ENCODE data around the gene AADAT.

Gene AADAT

GRCh38 chr4:170089668-170090351 is at the start of gene AADAT:
AADAT (minus strand) TSS chr4:170089956; CDS start chr4:170089690, 266 bp downstream.
- H3K9ac ChIP-seq (ENCODE audit: low read length in 5 of 5): peak within 1 kb of the TSS; percentile 52 to 73 (median 60)
- H3K4me3 ChIP-seq (ENCODE audit: low read depth in 1 of 5, low read length in 5 of 5): peak within 1 kb of the TSS; percentile 73 to 95 (median 80)
- H3K4me1 ChIP-seq (ENCODE audit: control insufficient read depth in 5 of 5, insufficient read depth in 5 of 5, low read length in 5 of 5): peaks cover 2 to 19% (median 14%) of the 10 kb centered on the region in 5 donors
- H3K9me3 ChIP-seq (ENCODE audit: control insufficient read depth in 5 of 5, low read length in 5 of 5): no peaks in the 10 kb centered on the region
- H3K27ac ChIP-seq (ENCODE audit: low read depth, low read length): peak within 1 kb of the TSS; percentile 11
- H3K36me3 ChIP-seq (ENCODE audit: control insufficient read depth in 5 of 5, insufficient read depth in 5 of 5, low read length in 5 of 5): peaks cover 0 to 3% (median under 1%) of the 10 kb centered on the region in 5 donors
- H3K27me3 ChIP-seq (ENCODE audit: control insufficient read depth in 5 of 5, insufficient read depth in 4 of 5, low read length in 5 of 5): peaks cover 0 to 2% (median 0%) of the 10 kb centered on the region in 5 donors

DNA sequence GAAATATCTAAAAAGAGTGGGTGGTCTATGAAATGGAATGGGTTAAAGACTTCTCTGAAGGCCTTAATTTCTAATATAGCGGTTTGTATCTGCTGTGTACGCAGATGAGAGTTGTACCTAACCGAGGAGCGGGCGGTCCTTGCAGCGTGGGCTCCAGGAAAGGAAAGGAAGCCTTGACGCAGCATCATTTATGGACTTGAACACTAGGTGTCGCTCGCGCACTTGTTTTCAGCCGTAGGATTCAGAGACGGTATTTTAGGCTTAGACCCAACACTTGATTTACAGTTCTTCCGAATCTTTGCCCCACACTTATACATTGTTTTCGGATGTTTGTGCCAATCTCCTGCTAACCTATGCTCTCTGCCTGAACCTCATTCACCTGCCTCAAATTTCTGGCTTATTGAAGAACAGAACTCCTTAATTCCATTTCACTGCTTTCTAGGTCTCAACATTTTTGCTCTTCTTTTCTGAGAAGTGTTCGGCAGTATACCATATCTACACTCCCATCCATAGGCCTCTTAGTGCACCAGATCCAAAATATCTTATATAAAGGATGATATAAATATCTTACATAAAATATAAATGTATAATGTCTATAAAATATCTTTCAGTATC is 48.9 kb upstream of the AADAT start:
- peaks cover 0 to 5% (median 2%) of the 10 kb centered on the region in 5 donors for H3K9me3 ChIP-seq (ENCODE audit: control insufficient read depth in 5 of 5, low read length in 5 of 5)
- H3K27me3 ChIP-seq (ENCODE audit: control insufficient read depth in 5 of 5, insufficient read depth in 4 of 5, low read length in 5 of 5): no peaks in the 10 kb centered on the region
- peaks cover 0 to 2% (median 0%) of the 10 kb centered on the region in 5 donors for H3K4me1 ChIP-seq (ENCODE audit: control insufficient read depth in 5 of 5, insufficient read depth in 5 of 5, low read length in 5 of 5)
- no peak overlapping the region for H3K27ac ChIP-seq (ENCODE audit: low read depth, low read length)
- H3K9ac ChIP-seq (ENCODE audit: low read length in 5 of 5): no peak overlapping the region
- H3K4me3 ChIP-seq (ENCODE audit: low read depth in 1 of 5, low read length in 5 of 5): no peak overlapping the region
- no peaks in the 10 kb centered on the region for H3K36me3 ChIP-seq (ENCODE audit: control insufficient read depth in 5 of 5, insufficient read depth in 5 of 5, low read length in 5 of 5)

- H3K4me1 ChIP-seq (ENCODE audit: control insufficient read depth in 5 of 5, insufficient read depth in 5 of 5, low read length in 5 of 5): peaks cover 0 to 2% (median 0%) of the 10 kb centered on the region in 5 donors
- no peak overlapping the region for H3K9ac ChIP-seq (ENCODE audit: low read length in 5 of 5)
- H3K9me3 ChIP-seq (ENCODE audit: control insufficient read depth in 5 of 5, low read length in 5 of 5): peaks cover 0 to 13% (median 9%) of the 10 kb centered on the region in 5 donors
- H3K4me3 ChIP-seq (ENCODE audit: low read depth in 1 of 5, low read length in 5 of 5): no peak overlapping the region
- no peaks in the 10 kb centered on the region for H3K36me3 ChIP-seq (ENCODE audit: control insufficient read depth in 5 of 5, insufficient read depth in 5 of 5, low read length in 5 of 5)
- H3K27ac ChIP-seq (ENCODE audit: low read depth, low read length): no peak overlapping the region
- no peaks in the 10 kb centered on the region for H3K27me3 ChIP-seq (ENCODE audit: control insufficient read depth in 5 of 5, insufficient read depth in 4 of 5, low read length in 5 of 5)
Observed at GRCh38 chr4:170137927-170138326, 48.2 kb upstream of the AADAT start.

DNA sequence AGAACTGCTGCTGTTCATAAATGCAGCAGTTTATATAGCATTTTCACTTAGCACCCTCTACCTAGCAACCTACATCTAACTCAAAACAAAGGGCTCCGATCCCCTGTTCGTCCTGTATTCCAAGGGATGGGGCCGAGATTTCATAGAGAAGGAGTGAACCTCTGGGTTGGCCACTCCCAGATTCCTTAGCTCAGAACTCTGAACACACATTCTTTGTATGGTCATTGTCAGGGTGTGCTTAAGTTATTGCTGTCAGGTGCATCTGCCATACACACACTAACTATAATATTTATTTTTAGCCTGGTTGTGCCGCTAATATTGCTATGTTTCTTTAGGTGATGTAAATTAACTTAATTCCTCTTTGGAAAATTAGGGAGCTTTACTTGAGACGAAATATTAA is 47.7 kb upstream of the AADAT start:
- no peak overlapping the region for H3K4me3 ChIP-seq (ENCODE audit: low read depth in 1 of 5, low read length in 5 of 5)
- no peak overlapping the region for H3K9ac ChIP-seq (ENCODE audit: low read length in 5 of 5)
- no peak overlapping the region for H3K27ac ChIP-seq (ENCODE audit: low read depth, low read length)
- H3K27me3 ChIP-seq (ENCODE audit: control insufficient read depth in 5 of 5, insufficient read depth in 4 of 5, low read length in 5 of 5): no peaks in the 10 kb centered on the region
- peaks cover 0 to 2% (median 0%) of the 10 kb centered on the region in 5 donors for H3K4me1 ChIP-seq (ENCODE audit: control insufficient read depth in 5 of 5, insufficient read depth in 5 of 5, low read length in 5 of 5)
- H3K36me3 ChIP-seq (ENCODE audit: control insufficient read depth in 5 of 5, insufficient read depth in 5 of 5, low read length in 5 of 5): no peaks in the 10 kb centered on the region
- peaks cover 0 to 17% (median 14%) of the 10 kb centered on the region in 5 donors for H3K9me3 ChIP-seq (ENCODE audit: control insufficient read depth in 5 of 5, low read length in 5 of 5)

DNA sequence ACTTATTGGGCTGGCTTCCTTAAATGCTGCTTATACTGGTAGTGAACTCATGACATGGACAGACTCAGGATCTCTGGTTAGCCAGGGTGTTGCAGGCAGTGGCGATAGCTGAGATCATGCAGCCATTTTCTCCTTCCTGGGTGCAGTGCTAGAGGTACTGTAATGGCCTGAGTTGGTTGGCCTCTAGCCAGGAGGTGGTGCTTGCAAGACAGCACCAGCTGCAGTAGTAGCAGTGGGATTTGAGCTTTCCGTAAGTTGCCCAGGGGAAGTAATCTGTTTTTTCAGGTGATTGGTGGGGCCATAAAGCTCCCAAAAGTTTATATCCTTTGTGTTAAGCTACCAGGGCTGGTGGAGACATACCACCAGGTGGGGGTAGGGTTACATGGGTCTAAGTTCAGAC is 45.1 kb upstream of the AADAT start:
- no peaks in the 10 kb centered on the region for H3K36me3 ChIP-seq (ENCODE audit: control insufficient read depth in 5 of 5, insufficient read depth in 5 of 5, low read length in 5 of 5)
- H3K4me3 ChIP-seq (ENCODE audit: low read depth in 1 of 5, low read length in 5 of 5): no peak overlapping the region
- H3K4me1 ChIP-seq (ENCODE audit: control insufficient read depth in 5 of 5, insufficient read depth in 5 of 5, low read length in 5 of 5): peaks cover 0 to 2% (median 0%) of the 10 kb centered on the region in 5 donors
- H3K9ac ChIP-seq (ENCODE audit: low read length in 5 of 5): no peak overlapping the region
- H3K9me3 ChIP-seq (ENCODE audit: control insufficient read depth in 5 of 5, low read length in 5 of 5): peaks cover 0 to 20% (median 16%) of the 10 kb centered on the region in 5 donors
- no peaks in the 10 kb centered on the region for H3K27me3 ChIP-seq (ENCODE audit: control insufficient read depth in 5 of 5, insufficient read depth in 4 of 5, low read length in 5 of 5)
- H3K27ac ChIP-seq (ENCODE audit: low read depth, low read length): no peak overlapping the region

GRCh38 chr4:170128219-170128804 is 38.6 kb upstream of the AADAT start:
- H3K4me3 ChIP-seq (ENCODE audit: low read depth in 1 of 5, low read length in 5 of 5): no peak overlapping the region
- H3K9ac ChIP-seq (ENCODE audit: low read length in 5 of 5): no peak overlapping the region
- no peak overlapping the region for H3K27ac ChIP-seq (ENCODE audit: low read depth, low read length)
- H3K9me3 ChIP-seq (ENCODE audit: control insufficient read depth in 5 of 5, low read length in 5 of 5): peaks cover 0 to 13% (median 10%) of the 10 kb centered on the region in 5 donors
- no peaks in the 10 kb centered on the region for H3K27me3 ChIP-seq (ENCODE audit: control insufficient read depth in 5 of 5, insufficient read depth in 4 of 5, low read length in 5 of 5)
- no peaks in the 10 kb centered on the region for H3K36me3 ChIP-seq (ENCODE audit: control insufficient read depth in 5 of 5, insufficient read depth in 5 of 5, low read length in 5 of 5)
- no peaks in the 10 kb centered on the region for H3K4me1 ChIP-seq (ENCODE audit: control insufficient read depth in 5 of 5, insufficient read depth in 5 of 5, low read length in 5 of 5)

GRCh38 chr4:170127758-170128157 is 38.0 kb upstream of the AADAT start:
- no peak overlapping the region for H3K27ac ChIP-seq (ENCODE audit: low read depth, low read length)
- H3K4me1 ChIP-seq (ENCODE audit: control insufficient read depth in 5 of 5, insufficient read depth in 5 of 5, low read length in 5 of 5): no peaks in the 10 kb centered on the region
- H3K4me3 ChIP-seq (ENCODE audit: low read depth in 1 of 5, low read length in 5 of 5): no peak overlapping the region
- no peaks in the 10 kb centered on the region for H3K27me3 ChIP-seq (ENCODE audit: control insufficient read depth in 5 of 5, insufficient read depth in 4 of 5, low read length in 5 of 5)
- no peak overlapping the region for H3K9ac ChIP-seq (ENCODE audit: low read length in 5 of 5)
- peaks cover 0 to 7% (median 5%) of the 10 kb centered on the region in 5 donors for H3K9me3 ChIP-seq (ENCODE audit: control insufficient read depth in 5 of 5, low read length in 5 of 5)
- H3K36me3 ChIP-seq (ENCODE audit: control insufficient read depth in 5 of 5, insufficient read depth in 5 of 5, low read length in 5 of 5): no peaks in the 10 kb centered on the region

DNA sequence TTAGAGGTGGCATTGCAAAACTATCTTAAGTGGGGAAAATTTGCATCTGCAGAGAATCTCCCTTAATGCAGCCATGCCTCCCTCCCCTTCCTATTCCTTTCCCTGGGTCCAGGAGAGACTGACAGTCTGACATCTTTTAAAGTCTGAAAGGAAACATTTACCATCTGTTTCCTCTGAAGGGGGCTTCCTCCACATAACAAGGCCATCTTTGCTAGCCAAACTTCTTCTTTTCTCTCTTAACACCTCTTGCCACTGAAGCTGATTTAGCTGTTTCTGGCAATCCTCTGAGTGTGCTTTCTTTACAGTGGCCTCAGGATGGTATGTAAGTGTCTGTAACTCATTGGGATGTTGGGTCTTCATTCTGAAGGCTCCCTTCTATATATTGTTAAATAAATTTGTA is 34.6 kb upstream of the AADAT start:
- H3K9me3 ChIP-seq (ENCODE audit: control insufficient read depth in 5 of 5, low read length in 5 of 5): peaks cover 0 to 3% (median 0%) of the 10 kb centered on the region in 5 donors
- H3K27me3 ChIP-seq (ENCODE audit: control insufficient read depth in 5 of 5, insufficient read depth in 4 of 5, low read length in 5 of 5): no peaks in the 10 kb centered on the region
- no peaks in the 10 kb centered on the region for H3K36me3 ChIP-seq (ENCODE audit: control insufficient read depth in 5 of 5, insufficient read depth in 5 of 5, low read length in 5 of 5)
- H3K9ac ChIP-seq (ENCODE audit: low read length in 5 of 5): no peak overlapping the region
- no peak overlapping the region for H3K4me3 ChIP-seq (ENCODE audit: low read depth in 1 of 5, low read length in 5 of 5)
- no peak overlapping the region for H3K27ac ChIP-seq (ENCODE audit: low read depth, low read length)
- no peaks in the 10 kb centered on the region for H3K4me1 ChIP-seq (ENCODE audit: control insufficient read depth in 5 of 5, insufficient read depth in 5 of 5, low read length in 5 of 5)

- Histone ChIP-seq H3K9ac (ENCODE audit: low read length in 5 of 5) (no peak overlapping the region), H3K27ac (ENCODE audit: low read depth, low read length) (no peak overlapping the region), H3K9me3 (ENCODE audit: control insufficient read depth in 5 of 5, low read length in 5 of 5) (no peaks in the 10 kb centered on the region), H3K4me3 (ENCODE audit: low read depth in 1 of 5, low read length in 5 of 5) (no peak overlapping the region), H3K36me3 (ENCODE audit: control insufficient read depth in 5 of 5, insufficient read depth in 5 of 5, low read length in 5 of 5) (no peaks in the 10 kb centered on the region), H3K27me3 (ENCODE audit: control insufficient read depth in 5 of 5, insufficient read depth in 4 of 5, low read length in 5 of 5) (no peaks in the 10 kb centered on the region), H3K4me1 (ENCODE audit: control insufficient read depth in 5 of 5, insufficient read depth in 5 of 5, low read length in 5 of 5) (no peaks in the 10 kb centered on the region)
Observed at GRCh38 chr4:170122252-170122651, 32.5 kb upstream of the AADAT start.

GRCh38 chr4:170114636-170115035 is 24.9 kb upstream of the AADAT start:
- Histone ChIP-seq H3K27ac (ENCODE audit: low read depth, low read length) (no peak overlapping the region), H3K4me3 (ENCODE audit: low read depth in 1 of 5, low read length in 5 of 5) (no peak overlapping the region), H3K27me3 (ENCODE audit: control insufficient read depth in 5 of 5, insufficient read depth in 4 of 5, low read length in 5 of 5) (no peaks in the 10 kb centered on the region), H3K9ac (ENCODE audit: low read length in 5 of 5) (no peak overlapping the region), H3K4me1 (ENCODE audit: control insufficient read depth in 5 of 5, insufficient read depth in 5 of 5, low read length in 5 of 5) (peaks cover 0 to under 1% (median 0%) of the 10 kb centered on the region in 5 donors), H3K9me3 (ENCODE audit: control insufficient read depth in 5 of 5, low read length in 5 of 5) (no peaks in the 10 kb centered on the region), H3K36me3 (ENCODE audit: control insufficient read depth in 5 of 5, insufficient read depth in 5 of 5, low read length in 5 of 5) (no peaks in the 10 kb centered on the region)
